MCF 10A (cell line): ENCODE results near the gene HAUS7. TPM values are rescaled to one million over a fixed set of nuclear protein-coding genes. Genes with fewer than 3 reads are reported as not detected.

ENCODE experiments used
- BruUV-seq: library from RNA; stranded (reverse); fragments of 400-500 nt; replicated peaks from 2 replicates; lab custom pipeline; 2021; lab: Mats Ljungman, UMichigan
- CTCF ChIA-PET: fragments of 300-600 bp; sonication (Branson Sonifier 250); formaldehyde crosslinking; extraction: SDS; loops from one replicate; lab custom pipeline; 2021; ENCODE audit warnings: antibody characterized with exemption, inconsistent platforms; lab: Yijun Ruan, JAX
- POLR2A ChIA-PET: fragments of 300-600, 350-650 bp; sonication (Branson Sonifier 250); formaldehyde crosslinking; extraction: SDS; loops from one replicate; lab custom pipeline; 2020; ENCODE audit warnings: antibody characterized with exemption, inconsistent platforms; lab: Yijun Ruan, JAX
- DNase-seq: peaks from one replicate; pipeline ENCODE4 v3.0.0-alpha.2; 2018; ENCODE audit not compliant: unreplicated experiment
- H3K27ac Mint-ChIP-seq: one replicate; pipeline ENCODE4 v1.8.0; 2022; ENCODE audit warnings: mild to moderate bottlenecking, low read depth, mixed read lengths; ENCODE audit not compliant: unreplicated experiment
- H3K27me3 Mint-ChIP-seq: one replicate; pipeline ENCODE4 v1.8.0; 2022; ENCODE audit warnings: mixed read lengths; ENCODE audit not compliant: insufficient read depth, unreplicated experiment
- H3K36me3 Mint-ChIP-seq: one replicate; pipeline ENCODE4 v1.8.0; 2022; ENCODE audit warnings: mild to moderate bottlenecking, moderate library complexity, mixed read lengths; ENCODE audit not compliant: insufficient read depth, unreplicated experiment
- H3K4me1 Mint-ChIP-seq: one replicate; pipeline ENCODE4 v1.8.0; 2022; ENCODE audit warnings: mixed read lengths; ENCODE audit not compliant: insufficient read depth, unreplicated experiment
- H3K4me3 Mint-ChIP-seq: one replicate; pipeline ENCODE4 v1.8.0; 2022; ENCODE audit warnings: mild to moderate bottlenecking, moderate library complexity, mixed read lengths; ENCODE audit not compliant: unreplicated experiment
- H3K9me3 Mint-ChIP-seq: one replicate; pipeline ENCODE4 v1.8.0; 2022; ENCODE audit warnings: mixed read lengths; ENCODE audit not compliant: unreplicated experiment
- intact Hi-C: fragments of 100-400 bp; cut with micrococcal nuclease; formaldehyde crosslinking; loops from 2 replicates; pipeline ENCODE4 v1.14.1; 2022
- total RNA-seq: library from RNA; stranded (reverse); gene quantifications from 2 replicates; pipeline ENCODE4 v1.2.3, GENCODE V29; 2022
- TF ChIP-seq, protein P1 (sequence below): fragments of 200-600 bp; IDR thresholded peaks from one replicate; pipeline ENCODE4 v1.8.0; 2022; ENCODE audit warnings: antibody characterized with exemption, mild to moderate bottlenecking; ENCODE audit not compliant: unreplicated experiment

HAUS7 gene
- total RNA-seq, 1 experiment from 2014 or later: 19.4 TPM

DNA sequence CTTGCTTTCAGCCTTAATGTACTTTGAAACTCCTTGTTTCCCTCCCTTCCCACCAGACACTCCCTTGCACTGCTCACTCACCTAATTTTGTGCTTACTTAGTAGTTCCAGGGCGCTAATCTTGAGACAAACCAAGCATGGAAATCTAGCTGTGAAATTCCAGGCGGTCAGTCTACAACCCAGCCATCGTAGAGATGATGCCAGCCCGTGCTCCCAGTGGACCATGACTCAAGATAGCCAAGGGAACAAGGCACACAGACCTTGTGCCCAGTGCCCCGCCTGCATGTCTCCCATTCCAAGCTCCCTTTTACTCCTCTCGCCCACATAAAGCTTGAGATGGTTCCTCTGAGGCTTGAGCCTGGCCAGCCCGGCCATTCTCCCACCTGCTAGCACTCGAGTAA lies 35.6 kb downstream of the HAUS7 start:
- no peak for DNase-seq
- POLR2A ChIA-PET: no interaction called here
- no TSS peak for BruUV-seq
- peaks cover 13% of the 10 kb centered on the region for H3K9me3 Mint-ChIP-seq
- H3K27ac Mint-ChIP-seq: no peak overlapping the region
- H3K4me1 Mint-ChIP-seq: no peaks in the 10 kb centered on the region
- H3K27me3 Mint-ChIP-seq: no peaks in the 10 kb centered on the region
- no peak overlapping the region for H3K4me3 Mint-ChIP-seq
- intact Hi-C loops: no loop called here
- TF ChIP-seq, protein P1, sequence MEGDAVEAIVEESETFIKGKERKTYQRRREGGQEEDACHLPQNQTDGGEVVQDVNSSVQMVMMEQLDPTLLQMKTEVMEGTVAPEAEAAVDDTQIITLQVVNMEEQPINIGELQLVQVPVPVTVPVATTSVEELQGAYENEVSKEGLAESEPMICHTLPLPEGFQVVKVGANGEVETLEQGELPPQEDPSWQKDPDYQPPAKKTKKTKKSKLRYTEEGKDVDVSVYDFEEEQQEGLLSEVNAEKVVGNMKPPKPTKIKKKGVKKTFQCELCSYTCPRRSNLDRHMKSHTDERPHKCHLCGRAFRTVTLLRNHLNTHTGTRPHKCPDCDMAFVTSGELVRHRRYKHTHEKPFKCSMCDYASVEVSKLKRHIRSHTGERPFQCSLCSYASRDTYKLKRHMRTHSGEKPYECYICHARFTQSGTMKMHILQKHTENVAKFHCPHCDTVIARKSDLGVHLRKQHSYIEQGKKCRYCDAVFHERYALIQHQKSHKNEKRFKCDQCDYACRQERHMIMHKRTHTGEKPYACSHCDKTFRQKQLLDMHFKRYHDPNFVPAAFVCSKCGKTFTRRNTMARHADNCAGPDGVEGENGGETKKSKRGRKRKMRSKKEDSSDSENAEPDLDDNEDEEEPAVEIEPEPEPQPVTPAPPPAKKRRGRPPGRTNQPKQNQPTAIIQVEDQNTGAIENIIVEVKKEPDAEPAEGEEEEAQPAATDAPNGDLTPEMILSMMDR: no peak
- CTCF ChIA-PET: no interaction called here
- H3K36me3 Mint-ChIP-seq: no peaks in the 10 kb centered on the region

DNA sequence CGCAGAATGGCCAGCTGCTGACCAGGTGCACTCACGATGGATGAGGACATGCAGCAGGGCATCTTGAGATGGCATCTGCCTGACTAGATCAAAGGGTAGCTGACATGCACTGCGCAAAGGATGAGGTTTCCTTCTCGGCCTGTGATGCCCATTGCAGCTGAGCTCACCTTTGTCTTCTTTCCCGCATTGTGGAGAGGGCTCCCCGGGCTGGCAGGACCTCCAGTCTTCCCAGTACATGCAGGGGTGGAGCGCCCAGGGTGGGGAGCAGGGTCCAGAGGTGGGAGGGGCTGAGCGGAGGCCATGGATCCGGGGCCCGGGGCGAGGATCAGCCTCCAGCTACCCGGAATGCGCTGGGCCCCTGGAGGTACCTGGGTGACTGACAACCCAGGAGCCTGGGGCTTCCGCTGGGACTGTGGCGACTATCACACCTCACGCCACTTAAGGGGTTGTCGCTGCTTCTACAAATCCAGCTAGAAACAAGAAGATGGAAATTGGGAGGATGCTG lies 36.5 kb downstream of the HAUS7 start:
- Mint-ChIP-seq H3K36me3 (no peaks in the 10 kb centered on the region), H3K27ac (no peak overlapping the region), H3K4me3 (no peak overlapping the region), H3K27me3 (no peaks in the 10 kb centered on the region), H3K9me3 (peaks cover 10% of the 10 kb centered on the region), H3K4me1 (no peaks in the 10 kb centered on the region)
- TF ChIP-seq, protein P1: no peak
- intact Hi-C loops: no loop called here
- CTCF ChIA-PET: interaction anchor here (0.6 to 0.9 kb wide), 3 partner anchors 10 to 983 kb away, joined by 3 to 4 read pairs (median 4); no protein-coding TSS in a partner anchor
- no peak for DNase-seq
- POLR2A ChIA-PET: no interaction called here
- BruUV-seq: no TSS peak

DNA sequence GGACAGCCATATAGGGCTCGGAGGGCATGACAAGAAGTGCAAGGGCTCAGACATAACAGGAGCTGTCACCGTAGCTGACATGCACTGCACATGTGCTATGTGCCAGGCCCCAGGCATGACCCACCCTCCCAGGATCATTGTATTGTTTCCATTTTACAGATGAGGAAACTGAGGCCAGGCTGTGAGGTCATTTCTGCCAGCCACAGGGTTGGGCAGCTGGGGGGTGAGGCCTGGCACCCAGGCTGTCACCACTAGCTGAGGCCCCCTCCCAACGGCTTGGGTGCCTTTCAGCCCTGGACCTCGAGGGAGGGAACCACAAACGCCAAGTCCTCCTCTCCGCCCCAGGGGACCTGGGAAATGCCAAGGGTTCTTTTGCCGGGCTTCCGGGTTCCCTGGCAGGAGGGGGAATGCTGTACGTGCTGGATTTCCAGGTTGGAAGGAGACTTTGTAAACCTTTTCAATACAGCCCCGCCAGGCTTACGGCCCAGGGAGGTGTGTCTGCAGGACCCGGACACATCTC lies 37.2 kb downstream of the HAUS7 start:
- ChIA-PET POLR2A (no interaction called here), CTCF (interaction anchor here (0.9 kb wide), 1 partner anchor 10 kb away, joined by 4 read pairs; no protein-coding TSS in a partner anchor)
- Mint-ChIP-seq H3K9me3 (peaks cover 10% of the 10 kb centered on the region), H3K36me3 (no peaks in the 10 kb centered on the region), H3K4me3 (no peak overlapping the region), H3K27me3 (no peaks in the 10 kb centered on the region), H3K27ac (no peak overlapping the region), H3K4me1 (no peaks in the 10 kb centered on the region)
- intact Hi-C loops: no loop called here
- TF ChIP-seq, protein P1: no peak
- BruUV-seq: no TSS peak
- no peak for DNase-seq

DNA sequence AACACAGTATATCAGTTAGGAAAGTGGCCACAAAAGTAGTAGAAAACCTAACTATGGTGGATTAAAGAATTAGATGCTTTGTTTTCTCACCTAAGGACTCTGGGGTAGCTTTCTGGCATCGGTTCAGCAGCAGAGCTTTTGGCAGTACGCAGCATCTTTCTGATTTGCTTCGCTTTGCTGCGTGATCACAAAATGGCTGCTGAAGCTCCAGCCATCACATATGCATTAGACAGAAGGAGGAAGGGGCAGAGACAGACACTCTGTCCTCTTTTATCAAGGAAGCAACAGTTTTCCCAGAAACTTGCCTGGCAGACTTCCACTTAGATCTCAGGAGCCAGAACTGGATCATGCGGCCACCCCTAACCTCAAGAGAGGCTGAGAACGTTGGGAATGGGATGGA lies 39.6 kb downstream of the HAUS7 start:
- no peaks in the 10 kb centered on the region for H3K4me1 Mint-ChIP-seq
- ChIA-PET CTCF (interaction anchor here (0.6 kb wide), 1 partner anchor 48 kb away, joined by 3 read pairs; no protein-coding TSS in a partner anchor), POLR2A (interaction anchor here (0.6 kb wide), 1 partner anchor 489 kb away, joined by 3 read pairs; no protein-coding TSS in a partner anchor)
- no peak overlapping the region for H3K4me3 Mint-ChIP-seq
- BruUV-seq: no TSS peak
- peaks cover 10% of the 10 kb centered on the region for H3K9me3 Mint-ChIP-seq
- no peak overlapping the region for H3K27ac Mint-ChIP-seq
- TF ChIP-seq, protein P1: no peak
- no peak for DNase-seq
- intact Hi-C loops: no loop called here
- H3K36me3 Mint-ChIP-seq: no peaks in the 10 kb centered on the region
- H3K27me3 Mint-ChIP-seq: no peaks in the 10 kb centered on the region
